Nephron (organoid): ENCODE measurements around the gene HMMR.
A peak's percentile ranks its signal among the peaks of the same experiment; 100 is the strongest.

ENCODE experiments used
- H3K27ac Mint-ChIP-seq, 3 experiments: 2 replicates each; pipeline ENCODE4 v1.8.0; 2020; ENCODE audit warnings: mixed read lengths in 3 of 3, mild to moderate bottlenecking in 2 of 3, moderate library complexity in 1 of 3
- H3K27me3 Mint-ChIP-seq: 2 replicates; pipeline ENCODE4 v1.8.0; 2021; ENCODE audit warnings: low read depth, mild to moderate bottlenecking, moderate library complexity, mixed read lengths
- H3K36me3 Mint-ChIP-seq: 2 replicates; pipeline ENCODE4 v1.8.0; 2020; ENCODE audit warnings: low read depth, mixed read lengths
- H3K4me1 Mint-ChIP-seq: 2 replicates; pipeline ENCODE4 v1.8.0; 2020; ENCODE audit warnings: mixed read lengths
- H3K4me3 Mint-ChIP-seq, 3 experiments: 2 replicates each; pipeline ENCODE4 v1.8.0; 2020; ENCODE audit warnings: mild to moderate bottlenecking in 3 of 3, mixed read lengths in 3 of 3, moderate library complexity in 2 of 3
- H3K9me3 Mint-ChIP-seq: 2 replicates; pipeline ENCODE4 v1.8.0; 2020; ENCODE audit warnings: mixed read lengths
- CTCF ChIP-seq, 3 experiments: fragments of 200-600 bp; sonication (generic); IDR thresholded peaks; one replicate each; pipeline ENCODE4 v1.5.0; 2021; ENCODE audit warnings: antibody characterized with exemption in 3 of 3; ENCODE audit not compliant: unreplicated experiment in 3 of 3

Gene HMMR

GRCh38 chr5:163508753-163509152, 48.3 kb downstream of the HMMR start:
- no peaks in the 10 kb centered on the region for H3K9me3 Mint-ChIP-seq
- peaks cover 20% of the 10 kb centered on the region for H3K36me3 Mint-ChIP-seq
- peak overlapping the region; percentile 67 to 99 (median 96) for H3K4me3 Mint-ChIP-seq
- no peak for TF ChIP-seq CTCF (IDR thresholded peaks at IDR 0.05; ENCODE audit: unreplicated experiment in 3 of 3)
- no peaks in the 10 kb centered on the region for H3K27me3 Mint-ChIP-seq
- peak overlapping the region; percentile 75 to 95 (median 95) for H3K27ac Mint-ChIP-seq
- peaks cover 52% of the 10 kb centered on the region for H3K4me1 Mint-ChIP-seq

- no peaks in the 10 kb centered on the region for H3K27me3 Mint-ChIP-seq
- peak overlapping the region; percentile 75 to 95 (median 95) for H3K27ac Mint-ChIP-seq
- H3K36me3 Mint-ChIP-seq: peaks cover 26% of the 10 kb centered on the region
- no peaks in the 10 kb centered on the region for H3K9me3 Mint-ChIP-seq
- peak overlapping the region; percentile 50 to 99 (median 96) for H3K4me3 Mint-ChIP-seq
- TF ChIP-seq CTCF (IDR thresholded peaks at IDR 0.05; ENCODE audit: unreplicated experiment in 3 of 3): no peak
- peaks cover 45% of the 10 kb centered on the region for H3K4me1 Mint-ChIP-seq
Measured at GRCh38 chr5:163509291-163509951, 49.0 kb downstream of the HMMR start.

- H3K27me3 Mint-ChIP-seq: no peaks in the 10 kb centered on the region
- no peaks in the 10 kb centered on the region for H3K9me3 Mint-ChIP-seq
- peaks cover 50% of the 10 kb centered on the region for H3K36me3 Mint-ChIP-seq
- peak overlapping the region in 1 of 3 experiments; percentile 72 for H3K27ac Mint-ChIP-seq
- peaks cover 35% of the 10 kb centered on the region for H3K4me1 Mint-ChIP-seq
- no peak for TF ChIP-seq CTCF (IDR thresholded peaks at IDR 0.05; ENCODE audit: unreplicated experiment in 3 of 3)
- H3K4me3 Mint-ChIP-seq: no peak overlapping the region
Measured at GRCh38 chr5:163512526-163512925, 52.1 kb downstream of the HMMR start.

GRCh38 chr5:163525096-163525495, 64.7 kb downstream of the HMMR start:
- no peak for TF ChIP-seq CTCF (IDR thresholded peaks at IDR 0.05; ENCODE audit: unreplicated experiment in 3 of 3)
- Mint-ChIP-seq H3K36me3 (peaks cover 37% of the 10 kb centered on the region), H3K4me3 (no peak overlapping the region), H3K27ac (no peak overlapping the region), H3K9me3 (peaks cover 19% of the 10 kb centered on the region), H3K4me1 (no peaks in the 10 kb centered on the region), H3K27me3 (no peaks in the 10 kb centered on the region)

GRCh38 chr5:163529698-163530097, 69.3 kb downstream of the HMMR start:
- H3K27me3 Mint-ChIP-seq: no peaks in the 10 kb centered on the region
- H3K27ac Mint-ChIP-seq: no peak overlapping the region
- H3K4me3 Mint-ChIP-seq: no peak overlapping the region
- H3K36me3 Mint-ChIP-seq: peaks cover 12% of the 10 kb centered on the region
- TF ChIP-seq CTCF (IDR thresholded peaks at IDR 0.05; ENCODE audit: unreplicated experiment in 3 of 3): no peak
- peaks cover 17% of the 10 kb centered on the region for H3K4me1 Mint-ChIP-seq
- peaks cover 14% of the 10 kb centered on the region for H3K9me3 Mint-ChIP-seq

GRCh38 chr5:163531272-163531671, 70.8 kb downstream of the HMMR start:
- no peak for TF ChIP-seq CTCF (IDR thresholded peaks at IDR 0.05; ENCODE audit: unreplicated experiment in 3 of 3)
- Mint-ChIP-seq H3K9me3 (peaks cover 9% of the 10 kb centered on the region), H3K27ac (no peak overlapping the region), H3K36me3 (peaks cover 3% of the 10 kb centered on the region), H3K27me3 (no peaks in the 10 kb centered on the region), H3K4me1 (peaks cover 17% of the 10 kb centered on the region), H3K4me3 (no peak overlapping the region)
